BE2C (cell line): ENCODE results near the gene ZNF493.

Experiments used
- DNase-seq: peaks from one replicate; pipeline ENCODE4 v3.0.0-alpha.2; 2020
- H3K27me3 ChIP-seq: fragments of 250-450 bp; sonication (Bioruptor Pico); 2 replicates; pipeline ENCODE4 v1.5.1; 2020; ENCODE audit warnings: mild to moderate bottlenecking
- H3K36me3 ChIP-seq: fragments of 250-450 bp; sonication (Bioruptor Pico); 2 replicates; pipeline ENCODE4 v1.5.1; 2020; ENCODE audit warnings: mild to moderate bottlenecking
- H3K4me1 ChIP-seq: fragments of 250-450 bp; sonication (Bioruptor Pico); 2 replicates; pipeline ENCODE4 v1.5.1; 2020
- H3K4me3 ChIP-seq: 2 replicates; pipeline ENCODE4 v1.5.1; 2011; ENCODE audit warnings: low read depth, low read length
- H3K9me3 ChIP-seq: fragments of 250-450 bp; sonication (Bioruptor Pico); 2 replicates; pipeline ENCODE4 v1.5.1; 2020
- CTCF ChIP-seq: IDR thresholded peaks from 2 replicates; pipeline ENCODE4 v1.5.1; 2012; ENCODE audit warnings: mild to moderate bottlenecking, low read depth, low read length

ZNF493 gene

GRCh38 chr19:21396121-21396520, 812 bp upstream of the ZNF493 start:
- DNase-seq, result no peak
- no peaks in the 10 kb centered on the region for H3K4me1 ChIP-seq
- no peak for TF ChIP-seq CTCF
- H3K9me3 ChIP-seq, result no peaks in the 10 kb centered on the region
- H3K27me3 ChIP-seq, result no peaks in the 10 kb centered on the region
- H3K4me3 ChIP-seq, result no peak overlapping the region
- peaks cover 2% of the 10 kb centered on the region; the same call in 1 of the 2 replicates for H3K36me3 ChIP-seq

GRCh38 chr19:21398851-21399250, 1.9 kb downstream of the ZNF493 start:
- DNase-seq, result no peak
- Histone ChIP-seq H3K9me3 (no peaks in the 10 kb centered on the region), H3K4me1 (no peaks in the 10 kb centered on the region), H3K27me3 (no peaks in the 10 kb centered on the region), H3K36me3 (peaks cover 2% of the 10 kb centered on the region), H3K4me3 (no peak overlapping the region)
- no peak for TF ChIP-seq CTCF

GRCh38 chr19:21402303-21402985, 5.5 kb downstream of the ZNF493 start:
- no peaks in the 10 kb centered on the region for H3K27me3 ChIP-seq
- H3K4me3 ChIP-seq, result no peak overlapping the region
- peaks cover 2% of the 10 kb centered on the region for H3K36me3 ChIP-seq
- H3K4me1 ChIP-seq, result no peaks in the 10 kb centered on the region
- H3K9me3 ChIP-seq, result no peaks in the 10 kb centered on the region
- no peak for DNase-seq
- no peak for TF ChIP-seq CTCF

GRCh38 chr19:21410166-21410565, 13.2 kb downstream of the ZNF493 start:
- no peaks in the 10 kb centered on the region for H3K4me1 ChIP-seq
- DNase-seq, result no peak
- no peak overlapping the region for H3K4me3 ChIP-seq
- peaks cover 4% of the 10 kb centered on the region; the same call in 1 of the 2 replicates for H3K9me3 ChIP-seq
- H3K27me3 ChIP-seq, result no peaks in the 10 kb centered on the region
- no peaks in the 10 kb centered on the region; the same call in 1 of the 2 replicates for H3K36me3 ChIP-seq
- no peak for TF ChIP-seq CTCF

GRCh38 chr19:21422244-21422643, 25.3 kb downstream of the ZNF493 start:
- Histone ChIP-seq H3K4me1 (no peaks in the 10 kb centered on the region), H3K36me3 (no peaks in the 10 kb centered on the region), H3K27me3 (no peaks in the 10 kb centered on the region), H3K9me3 (no peaks in the 10 kb centered on the region), H3K4me3 (no peak overlapping the region)
- TF ChIP-seq CTCF, result no peak
- no peak for DNase-seq
